Right atrium auricular region (tissue), 2 donors: Measurements from ENCODE around the gene LMNTD2. TPM values are rescaled to one million over a fixed set of nuclear protein-coding genes. Genes with fewer than 3 reads are reported as not detected.

Source experiments
- DNase-seq: peaks from one replicate; pipeline ENCODE4 v3.0.0-alpha.2; 2019; ENCODE audit warnings: low spot score
- H3K27ac ChIP-seq, 2 donors: fragments of 200-600 bp; sonication (generic); 1 replicate in 1 of 2; 2 replicates in 1 of 2; pipeline ENCODE4 v1.5.1; 2016 to 2019
- H3K27me3 ChIP-seq, 2 donors: fragments of 200-600 bp; sonication (generic); one replicate each; pipeline versions ENCODE4 v1.5.1 to v1.6.0; 2017 to 2019
- H3K36me3 ChIP-seq: fragments of 200-600 bp; sonication (generic); one replicate; pipeline ENCODE4 v1.5.1; 2016
- H3K4me1 ChIP-seq, 2 donors: fragments of 200-600 bp; sonication (generic); one replicate each; pipeline versions ENCODE4 v1.5.1 to v1.6.0; 2017 to 2019
- H3K4me3 ChIP-seq, 2 donors: fragments of 200-600 bp; sonication (generic); 1 replicate in 1 of 2; 2 replicates in 1 of 2; pipeline ENCODE4 v1.5.1; 2017 to 2019; ENCODE audit warnings: mild to moderate bottlenecking in 1 of 2, moderate library complexity in 1 of 2
- H3K9me3 ChIP-seq, 2 donors: fragments of 200-600 bp; sonication (generic); one replicate each; pipeline ENCODE4 v1.5.1; 2019
- microRNA counts, 2 donors: library from miRNA; unstranded; fragments of <30 nt; microRNA quantifications; one replicate each; lab custom pipeline; 2016 to 2017
- microRNA-seq, 2 donors: library from miRNA; unstranded; fragments of <30 nt; microRNA quantifications; one replicate each; pipeline ENCODE4, GENCODE V29; 2016 to 2017; ENCODE audit warnings: borderline number of aligned reads in 2 of 2, borderline replicate concordance in 1 of 2
- total RNA-seq, 2 donors: library from RNA; depleted of rRNA; stranded (reverse); fragments of >200 nt; gene quantifications; one replicate each; pipeline ENCODE4 v1.1.0, GENCODE V29; 2016
- TF ChIP-seq, protein P1 (sequence below), 2 donors: fragments of 200-600 bp; sonication (generic); IDR thresholded peaks; one replicate each; pipeline ENCODE4 v1.5.1; 2019; ENCODE audit warnings: antibody characterized with exemption in 2 of 2

The LMNTD2 gene
- total RNA-seq, 2 donors from 2014 or later = 0.33 to 0.86 TPM

DNA sequence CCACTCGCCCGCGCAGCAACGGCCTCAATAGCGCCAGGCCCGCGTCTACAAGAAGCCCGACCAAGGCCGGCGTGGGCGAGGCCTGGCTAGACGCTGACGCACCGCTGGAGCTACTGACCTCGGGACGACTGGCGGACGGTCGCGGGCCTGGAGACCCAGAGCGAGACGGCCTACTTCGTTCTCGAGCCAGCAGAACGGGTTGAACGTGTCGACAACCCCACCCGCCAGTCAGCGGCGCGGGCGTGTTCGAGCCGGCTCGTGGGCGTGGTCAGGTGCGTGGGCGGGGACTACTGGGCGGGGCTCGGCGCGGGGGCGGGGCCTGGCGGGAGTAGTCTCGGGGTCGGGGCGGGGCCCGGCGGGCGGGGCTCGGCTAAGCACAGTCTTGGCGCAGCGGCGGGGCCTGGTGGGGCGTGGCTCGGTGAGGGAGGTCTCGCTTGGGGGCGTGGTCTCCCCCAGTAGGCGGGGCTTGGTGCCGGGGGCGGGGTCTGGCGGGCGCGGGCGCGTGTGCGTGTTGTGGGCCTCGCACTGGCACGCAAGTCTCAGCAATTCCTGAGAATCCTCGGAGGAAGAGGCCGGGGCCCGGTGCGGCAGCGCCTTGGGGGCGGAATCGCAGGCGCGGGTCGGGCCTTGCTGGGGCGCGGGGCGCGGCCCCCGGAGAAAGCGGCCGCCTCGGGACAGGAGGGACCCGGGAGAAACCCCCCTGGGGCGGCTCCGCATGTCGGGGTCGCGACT lies 53.4 kb downstream of the LMNTD2 start, which contains the start of gene RNH1:
Gene RNH1 (minus strand): TSS at position 248 of the 732 bp plus-strand sequence. CDS start 5,080 bp downstream, outside the sequence.
- peak within 1 kb of the TSS; percentile 100 for H3K27ac ChIP-seq
- H3K4me1 ChIP-seq = peaks cover 0 to 49% of the 10 kb centered on the region in 2 donors
- H3K36me3 ChIP-seq = peaks cover 18% of the 10 kb centered on the region
- DNase-seq = peak; percentile 98
- H3K27me3 ChIP-seq = no peaks in the 10 kb centered on the region
- H3K9me3 ChIP-seq = no peaks in the 10 kb centered on the region
- peak within 1 kb of the TSS; percentile 79 to 95 for H3K4me3 ChIP-seq
- TF ChIP-seq, protein P1, sequence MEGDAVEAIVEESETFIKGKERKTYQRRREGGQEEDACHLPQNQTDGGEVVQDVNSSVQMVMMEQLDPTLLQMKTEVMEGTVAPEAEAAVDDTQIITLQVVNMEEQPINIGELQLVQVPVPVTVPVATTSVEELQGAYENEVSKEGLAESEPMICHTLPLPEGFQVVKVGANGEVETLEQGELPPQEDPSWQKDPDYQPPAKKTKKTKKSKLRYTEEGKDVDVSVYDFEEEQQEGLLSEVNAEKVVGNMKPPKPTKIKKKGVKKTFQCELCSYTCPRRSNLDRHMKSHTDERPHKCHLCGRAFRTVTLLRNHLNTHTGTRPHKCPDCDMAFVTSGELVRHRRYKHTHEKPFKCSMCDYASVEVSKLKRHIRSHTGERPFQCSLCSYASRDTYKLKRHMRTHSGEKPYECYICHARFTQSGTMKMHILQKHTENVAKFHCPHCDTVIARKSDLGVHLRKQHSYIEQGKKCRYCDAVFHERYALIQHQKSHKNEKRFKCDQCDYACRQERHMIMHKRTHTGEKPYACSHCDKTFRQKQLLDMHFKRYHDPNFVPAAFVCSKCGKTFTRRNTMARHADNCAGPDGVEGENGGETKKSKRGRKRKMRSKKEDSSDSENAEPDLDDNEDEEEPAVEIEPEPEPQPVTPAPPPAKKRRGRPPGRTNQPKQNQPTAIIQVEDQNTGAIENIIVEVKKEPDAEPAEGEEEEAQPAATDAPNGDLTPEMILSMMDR (IDR thresholded peaks at IDR 0.05) = peak in 1 of 2 donors; percentile 19

DNA sequence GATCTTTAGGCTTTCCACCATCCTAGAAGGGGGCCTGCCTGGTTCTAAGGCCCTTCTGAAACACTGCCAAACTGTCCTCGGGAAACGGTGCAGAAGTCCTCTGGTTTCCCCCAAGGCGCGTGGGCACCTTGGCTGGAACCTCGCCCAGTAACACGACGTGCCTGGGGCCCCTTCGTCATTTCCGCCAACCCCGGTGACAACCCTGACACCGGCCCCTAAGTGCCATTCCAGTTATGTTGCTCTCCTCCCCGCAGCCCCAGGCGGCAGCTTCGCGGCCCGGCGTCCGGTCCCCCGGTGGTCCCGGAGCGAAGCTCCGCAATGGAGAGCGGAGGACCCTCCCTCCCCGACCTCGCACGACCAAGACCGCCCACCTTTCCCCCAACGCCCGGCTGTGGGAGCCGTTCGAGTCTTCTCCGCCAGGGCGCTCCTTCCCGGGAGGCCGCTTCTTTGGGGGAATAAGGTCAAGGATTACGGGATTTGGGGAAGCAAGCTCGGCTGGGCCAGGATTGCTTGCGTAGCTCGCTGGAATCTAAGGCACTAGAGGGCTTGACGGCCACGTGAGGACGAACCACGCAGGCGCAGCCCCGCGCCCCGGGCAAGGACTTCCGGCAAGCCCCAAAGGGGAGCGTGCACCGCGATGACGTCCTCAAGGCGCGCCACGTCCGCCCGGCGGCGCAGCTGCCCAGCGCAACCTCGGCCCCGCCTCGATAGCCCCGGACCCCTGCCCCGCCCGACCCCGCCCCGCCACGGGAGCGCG lies 54.1 kb downstream of the LMNTD2 start:
- TF ChIP-seq, protein P1 (IDR thresholded peaks at IDR 0.05) = no peak
- H3K4me3 ChIP-seq = peak overlapping the region; percentile 79 to 95
- peaks cover 23% of the 10 kb centered on the region for H3K36me3 ChIP-seq
- H3K27me3 ChIP-seq = no peaks in the 10 kb centered on the region
- peak overlapping the region; percentile 100 for H3K27ac ChIP-seq
- peaks cover 0 to 57% of the 10 kb centered on the region in 2 donors for H3K4me1 ChIP-seq
- DNase-seq = peak; percentile 97
- H3K9me3 ChIP-seq = no peaks in the 10 kb centered on the region

DNA sequence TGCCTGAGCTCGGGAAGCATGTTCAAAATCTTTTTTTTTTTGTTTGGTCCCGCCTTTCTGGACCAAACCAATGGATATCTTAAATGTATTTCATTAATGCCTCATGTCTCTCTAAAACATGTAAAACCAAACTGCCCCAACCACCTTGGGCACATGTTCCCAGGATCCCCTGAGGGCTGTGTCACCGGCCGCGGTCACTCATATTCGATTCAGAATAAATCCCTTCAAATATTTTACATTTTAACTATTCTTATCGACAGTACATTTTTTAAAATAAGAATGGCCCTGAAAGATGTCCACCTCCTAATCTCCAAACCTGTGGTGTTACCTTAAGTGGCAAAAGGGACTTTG lies 55.6 kb downstream of the LMNTD2 start:
- DNase-seq = no peak
- TF ChIP-seq, protein P1 (IDR thresholded peaks at IDR 0.05) = no peak
- Histone ChIP-seq H3K27me3 (no peaks in the 10 kb centered on the region), H3K9me3 (no peaks in the 10 kb centered on the region), H3K4me1 (peaks cover 0 to 65% of the 10 kb centered on the region in 2 donors), H3K4me3 (peak overlapping the region; percentile 50 to 58), H3K36me3 (peaks cover 35% of the 10 kb centered on the region), H3K27ac (peak overlapping the region; percentile 100)

MicroRNAs within 50 kb of the gene (microRNA counts, 767-probe panel; counts per million panel counts)
- 0 to 1,387 counts per million in 2 donors for microRNA hsa-miR-210 (lab: Ali Mortazavi, UCI)

Small RNA genes lying within 50 kb of the gene (microRNA-seq; reads per million reads assigned to microRNA genes)
- gene MIR210 = 118 to 158 reads per million in 2 donors

Other genes starting within 250 kb of the LMNTD2 start
- gene IFITM1, start 246.7 kb downstream of the LMNTD2 start, total RNA-seq = 100 to 1,000 TPM in 1 of 2 donors, 10 to 100 TPM in 1; 82.3 to 241 TPM
- 100 to 1,000 TPM; 156 to 372 TPM for gene IFITM3, start 239.9 kb downstream of the LMNTD2 start, total RNA-seq
- gene B4GALNT4, start 191.2 kb downstream of the LMNTD2 start, total RNA-seq = under 1 TPM in 1 of 2 donors, not detected in 1; 0.39 TPM
- gene PKP3, start 166.5 kb downstream of the LMNTD2 start, total RNA-seq = 1 to 10 TPM in 1 of 2 donors, under 1 TPM in 1; 0.43 to 1.0 TPM
- gene SIGIRR, start 145.7 kb downstream of the LMNTD2 start, total RNA-seq = 10 to 100 TPM; 26.6 to 33.3 TPM
- under 1 TPM; 0.11 to 0.75 TPM for gene ANO9, start 118.7 kb downstream of the LMNTD2 start, total RNA-seq
- 10 to 100 TPM; 26.8 to 32.5 TPM for gene PTDSS2, start 110.5 kb downstream of the LMNTD2 start, total RNA-seq
- 100 to 1,000 TPM; 185 to 248 TPM for gene RNH1, start 53.5 kb downstream of the LMNTD2 start, total RNA-seq
- gene HRAS, start 25.2 kb downstream of the LMNTD2 start, total RNA-seq = 10 to 100 TPM; 31.7 to 48.1 TPM
- gene LRRC56, start 23.2 kb downstream of the LMNTD2 start, total RNA-seq = under 1 TPM; 0.12 to 0.15 TPM
- gene RASSF7, start 232 bp upstream of the LMNTD2 start, total RNA-seq = 10 to 100 TPM in 1 of 2 donors, 1 to 10 TPM in 1; 8.5 to 13.0 TPM
- 10 to 100 TPM; 12.4 to 14.2 TPM for gene PHRF1, start 15.7 kb upstream of the LMNTD2 start, total RNA-seq
- gene IRF7, start 55.2 kb upstream of the LMNTD2 start, total RNA-seq = 10 to 100 TPM in 1 of 2 donors, 1 to 10 TPM in 1; 9.6 to 14.9 TPM
- gene CDHR5, start 64.2 kb upstream of the LMNTD2 start, total RNA-seq = not detected
- gene SCT, start 66.4 kb upstream of the LMNTD2 start, total RNA-seq = not detected
- not detected for gene DRD4, start 76.5 kb upstream of the LMNTD2 start, total RNA-seq
- gene DEAF1, start 134.5 kb upstream of the LMNTD2 start, total RNA-seq = 10 to 100 TPM; 15.5 to 26.6 TPM
- gene TMEM80, start 135.1 kb upstream of the LMNTD2 start, total RNA-seq = 10 to 100 TPM; 12.5 to 20.7 TPM
- gene EPS8L2, start 145.5 kb upstream of the LMNTD2 start, total RNA-seq = 1 to 10 TPM; 4.7 to 7.5 TPM
- gene TALDO1, start 186.7 kb upstream of the LMNTD2 start, total RNA-seq = 100 to 1,000 TPM in 1 of 2 donors, 10 to 100 TPM in 1; 90.3 to 111 TPM
- 10 to 100 TPM; 13.3 to 29.8 TPM for gene GATD1, start 216.7 kb upstream of the LMNTD2 start, total RNA-seq
- 1 to 10 TPM in 1 of 2 donors, not detected in 1; 1.1 TPM for gene CEND1, start 229.4 kb upstream of the LMNTD2 start, total RNA-seq
- 1 to 10 TPM; 2.7 to 5.6 TPM for gene SLC25A22, start 237.5 kb upstream of the LMNTD2 start, total RNA-seq
- gene PIDD1, start 244.5 kb upstream of the LMNTD2 start, total RNA-seq = 10 to 100 TPM in 1 of 2 donors, 1 to 10 TPM in 1; 6.0 to 12.1 TPM
- 100 to 1,000 TPM; 145 to 384 TPM for gene RPLP2, start 249.2 kb upstream of the LMNTD2 start, total RNA-seq